ENCODE results near the gene PLP2.

PLP2 gene

DNA sequence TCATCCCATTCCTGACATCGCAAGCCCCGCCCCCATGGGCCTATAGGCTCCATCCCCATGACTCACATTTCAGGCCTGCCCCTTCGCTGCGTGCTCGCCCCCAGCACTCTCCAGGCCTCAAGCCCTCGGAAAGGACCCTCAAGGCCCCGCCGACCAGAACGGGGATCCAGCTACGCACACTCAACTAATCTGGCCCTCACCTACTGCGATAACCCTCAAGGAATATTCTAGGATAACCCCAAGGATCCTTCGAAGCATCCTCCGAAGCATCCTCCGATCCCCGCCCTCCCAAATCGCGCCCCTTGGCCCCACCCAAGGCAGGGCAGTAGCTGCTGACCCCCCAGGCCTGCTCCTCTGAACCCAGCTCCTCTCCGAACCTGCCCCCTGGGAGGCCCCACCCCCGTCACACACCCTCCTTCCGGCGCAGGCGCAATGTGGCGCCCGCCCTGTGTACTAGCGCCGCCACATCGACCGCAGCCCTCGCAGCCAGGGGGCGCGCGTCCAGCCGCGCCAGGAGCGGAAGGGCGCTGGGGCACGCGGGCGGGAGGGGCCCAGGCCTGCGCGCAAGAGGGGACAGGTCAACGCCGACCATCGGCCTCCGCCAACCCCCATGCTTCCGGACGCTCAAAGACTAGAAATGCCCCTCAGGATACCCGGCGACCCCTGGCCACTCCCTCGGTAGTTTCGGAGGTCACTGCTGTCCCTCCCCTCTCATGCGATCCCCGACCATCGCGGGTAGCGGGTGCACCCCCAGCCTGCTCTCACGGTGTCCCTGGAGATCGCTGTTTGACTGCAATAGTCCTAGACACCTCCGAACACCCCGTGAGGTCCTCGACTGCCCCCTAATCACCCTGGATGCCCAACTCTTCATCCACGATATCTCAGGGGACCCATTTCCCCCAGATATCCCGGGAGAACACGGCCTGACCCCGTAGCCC, 15.5 kb upstream of the PLP2 start:
- TF ChIP-seq, protein P1, sequence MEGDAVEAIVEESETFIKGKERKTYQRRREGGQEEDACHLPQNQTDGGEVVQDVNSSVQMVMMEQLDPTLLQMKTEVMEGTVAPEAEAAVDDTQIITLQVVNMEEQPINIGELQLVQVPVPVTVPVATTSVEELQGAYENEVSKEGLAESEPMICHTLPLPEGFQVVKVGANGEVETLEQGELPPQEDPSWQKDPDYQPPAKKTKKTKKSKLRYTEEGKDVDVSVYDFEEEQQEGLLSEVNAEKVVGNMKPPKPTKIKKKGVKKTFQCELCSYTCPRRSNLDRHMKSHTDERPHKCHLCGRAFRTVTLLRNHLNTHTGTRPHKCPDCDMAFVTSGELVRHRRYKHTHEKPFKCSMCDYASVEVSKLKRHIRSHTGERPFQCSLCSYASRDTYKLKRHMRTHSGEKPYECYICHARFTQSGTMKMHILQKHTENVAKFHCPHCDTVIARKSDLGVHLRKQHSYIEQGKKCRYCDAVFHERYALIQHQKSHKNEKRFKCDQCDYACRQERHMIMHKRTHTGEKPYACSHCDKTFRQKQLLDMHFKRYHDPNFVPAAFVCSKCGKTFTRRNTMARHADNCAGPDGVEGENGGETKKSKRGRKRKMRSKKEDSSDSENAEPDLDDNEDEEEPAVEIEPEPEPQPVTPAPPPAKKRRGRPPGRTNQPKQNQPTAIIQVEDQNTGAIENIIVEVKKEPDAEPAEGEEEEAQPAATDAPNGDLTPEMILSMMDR (IDR thresholded peaks at IDR 0.05; ENCODE audit: borderline replicate concordance, insufficient read depth, low read depth, low read length) = peak; percentile 74
- peak overlapping the region; percentile 55 for H3K4me3 ChIP-seq (ENCODE audit: low read depth, low read length)

GRCh38 chrX:49157194-49157593, 14.5 kb upstream of the PLP2 start:
- no peak overlapping the region for H3K4me3 ChIP-seq (ENCODE audit: low read depth, low read length)
- TF ChIP-seq, protein P1 (IDR thresholded peaks at IDR 0.05; ENCODE audit: borderline replicate concordance, insufficient read depth, low read depth, low read length) = no peak

DNA sequence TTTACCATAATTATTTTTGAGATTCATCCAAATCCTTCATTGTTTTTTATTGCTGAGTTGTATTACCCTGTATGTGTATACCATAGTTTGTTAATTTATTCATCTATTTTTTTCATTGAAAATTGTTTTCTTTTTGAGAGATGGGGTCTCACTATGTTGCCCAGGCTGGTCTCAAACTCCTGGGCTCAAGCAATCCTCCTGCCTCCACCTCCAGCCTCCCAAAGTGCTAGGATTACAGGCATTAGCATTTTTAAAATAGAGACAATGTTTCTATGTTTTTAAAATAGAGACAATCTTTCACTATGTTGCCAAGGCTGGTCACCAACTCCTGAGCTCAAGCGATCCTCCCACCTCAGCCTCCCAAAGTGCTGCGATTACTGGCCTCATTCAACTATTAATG, 10.8 kb upstream of the PLP2 start:
- H3K4me3 ChIP-seq (ENCODE audit: low read depth, low read length) = no peak overlapping the region
- TF ChIP-seq, protein P1 (IDR thresholded peaks at IDR 0.05; ENCODE audit: borderline replicate concordance, insufficient read depth, low read depth, low read length) = no peak

DNA sequence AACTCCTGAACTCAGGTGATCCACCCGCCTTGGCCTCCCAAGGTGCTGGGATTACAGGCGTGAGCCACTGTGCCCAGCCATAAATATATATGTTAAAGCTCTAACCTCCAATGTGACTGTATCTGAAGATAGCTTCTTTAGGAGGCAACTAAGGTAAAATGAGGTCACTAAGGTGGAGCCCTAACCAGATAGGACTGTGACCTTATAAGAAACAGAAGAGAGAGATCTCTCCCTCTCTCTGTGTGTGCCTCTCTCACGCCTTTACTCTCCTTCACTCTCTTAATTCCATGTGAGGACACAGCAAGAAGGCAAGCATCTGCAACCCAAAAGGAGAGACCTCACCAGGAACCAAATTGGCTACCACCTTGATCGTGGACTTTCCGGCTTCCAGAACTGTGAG, 10.1 kb upstream of the PLP2 start:
- TF ChIP-seq, protein P1 (IDR thresholded peaks at IDR 0.05; ENCODE audit: borderline replicate concordance, insufficient read depth, low read depth, low read length) = no peak
- no peak overlapping the region for H3K4me3 ChIP-seq (ENCODE audit: low read depth, low read length)

- peak within 1 kb of the TSS; percentile 48 for H3K4me3 ChIP-seq (ENCODE audit: low read depth, low read length)
- TF ChIP-seq, protein P1 (IDR thresholded peaks at IDR 0.05; ENCODE audit: borderline replicate concordance, insufficient read depth, low read depth, low read length) = no peak
Measured at GRCh38 chrX:49162620-49163019, 9.1 kb upstream of the PLP2 start, which contains the start of gene MAGIX. TSS of gene MAGIX (plus strand) at chrX:49162758. CDS start at chrX:49162890, 132 bp downstream.

GRCh38 chrX:49163555-49164419, 7.9 kb upstream of the PLP2 start:
- TF ChIP-seq, protein P1 (IDR thresholded peaks at IDR 0.05; ENCODE audit: borderline replicate concordance, insufficient read depth, low read depth, low read length) = peak; percentile 82
- H3K4me3 ChIP-seq (ENCODE audit: low read depth, low read length) = peak overlapping the region; percentile 48

Data from GM12875 (cell line).